ENCODE measurements around the gene DNMT3A.

DNMT3A gene

DNA sequence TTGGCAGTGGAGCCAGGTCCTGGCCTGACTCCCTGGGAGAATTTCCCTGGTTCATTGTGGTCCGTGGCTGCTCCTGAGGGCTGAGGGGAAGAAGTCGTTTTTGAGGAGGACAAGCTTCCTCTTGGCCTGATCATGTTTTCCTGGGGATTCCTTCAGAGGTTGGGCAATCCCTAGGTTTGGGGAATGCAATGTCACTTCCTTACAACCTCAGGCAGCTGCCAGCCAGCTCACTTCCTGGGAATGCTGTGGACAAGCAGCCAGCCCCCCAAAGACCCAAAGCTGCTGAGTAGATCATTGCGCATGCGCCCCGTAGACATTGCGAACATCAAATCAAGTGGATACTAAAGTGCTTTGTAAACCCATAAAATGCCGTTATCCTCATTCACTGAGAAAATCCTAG, 7.7 kb upstream of the DNMT3A start:
- TF ChIP-seq EZH2 (IDR thresholded peaks at IDR 0.05; ENCODE audit: borderline replicate concordance, low read depth, low read length, severe bottlenecking): no peak
- TF ChIP-seq, protein P1, sequence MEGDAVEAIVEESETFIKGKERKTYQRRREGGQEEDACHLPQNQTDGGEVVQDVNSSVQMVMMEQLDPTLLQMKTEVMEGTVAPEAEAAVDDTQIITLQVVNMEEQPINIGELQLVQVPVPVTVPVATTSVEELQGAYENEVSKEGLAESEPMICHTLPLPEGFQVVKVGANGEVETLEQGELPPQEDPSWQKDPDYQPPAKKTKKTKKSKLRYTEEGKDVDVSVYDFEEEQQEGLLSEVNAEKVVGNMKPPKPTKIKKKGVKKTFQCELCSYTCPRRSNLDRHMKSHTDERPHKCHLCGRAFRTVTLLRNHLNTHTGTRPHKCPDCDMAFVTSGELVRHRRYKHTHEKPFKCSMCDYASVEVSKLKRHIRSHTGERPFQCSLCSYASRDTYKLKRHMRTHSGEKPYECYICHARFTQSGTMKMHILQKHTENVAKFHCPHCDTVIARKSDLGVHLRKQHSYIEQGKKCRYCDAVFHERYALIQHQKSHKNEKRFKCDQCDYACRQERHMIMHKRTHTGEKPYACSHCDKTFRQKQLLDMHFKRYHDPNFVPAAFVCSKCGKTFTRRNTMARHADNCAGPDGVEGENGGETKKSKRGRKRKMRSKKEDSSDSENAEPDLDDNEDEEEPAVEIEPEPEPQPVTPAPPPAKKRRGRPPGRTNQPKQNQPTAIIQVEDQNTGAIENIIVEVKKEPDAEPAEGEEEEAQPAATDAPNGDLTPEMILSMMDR (IDR thresholded peaks at IDR 0.05; ENCODE audit: borderline replicate concordance, extremely low read depth, low read length, poor library complexity, severe bottlenecking): no peak
- Histone ChIP-seq H3K4me3 (ENCODE audit: low read depth in 1 of 2, low read length in 2 of 2) (no peak overlapping the region), H3K9me3 (ENCODE audit: insufficient read depth, low read length, severe bottlenecking) (no peaks in the 10 kb centered on the region), H3K4me1 (ENCODE audit: insufficient read depth, low read length) (no peaks in the 10 kb centered on the region), H3K36me3 (ENCODE audit: insufficient read depth, low read length) (no peaks in the 10 kb centered on the region), H3K4me2 (ENCODE audit: insufficient read depth, low read length) (no peak overlapping the region), H3K27me3 (ENCODE audit: insufficient read depth, low read length, poor library complexity) (peaks cover 3% of the 10 kb centered on the region), H2AFZ (ENCODE audit: low read depth, low read length) (no peak overlapping the region), H3K27ac (ENCODE audit: low read length) (no peak overlapping the region), H3K79me2 (ENCODE audit: insufficient read depth, low read length) (no peaks in the 10 kb centered on the region), H4K20me1 (ENCODE audit: insufficient read depth, low read length) (no peaks in the 10 kb centered on the region), H3K9ac (ENCODE audit: low read depth, low read length) (no peak overlapping the region)
- ATAC-seq (ENCODE audit: insufficient read depth, low read depth): no peak
- DNase-seq: no peak

DNA sequence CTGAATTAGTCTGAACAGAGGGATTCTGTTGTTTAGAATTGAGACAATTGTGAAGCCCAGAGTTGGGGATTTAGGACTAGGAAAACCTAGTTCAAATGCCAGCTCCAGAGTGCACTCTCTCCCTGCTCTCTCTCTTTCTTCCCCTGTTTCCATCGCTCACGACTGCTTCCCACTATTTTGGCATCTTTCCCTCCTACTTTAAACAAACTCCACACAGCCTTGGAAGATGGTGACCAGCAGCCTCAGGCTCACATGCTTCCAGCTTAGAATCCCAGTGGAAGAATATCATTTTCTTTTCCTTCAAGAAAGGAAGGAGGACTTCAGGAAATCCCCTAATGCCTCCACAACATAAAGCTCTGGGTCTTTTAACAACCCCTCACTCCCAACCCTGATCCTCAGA, 6.1 kb upstream of the DNMT3A start:
- Histone ChIP-seq H3K9ac (ENCODE audit: low read depth, low read length) (no peak overlapping the region), H3K4me2 (ENCODE audit: insufficient read depth, low read length) (no peak overlapping the region), H3K36me3 (ENCODE audit: insufficient read depth, low read length) (no peaks in the 10 kb centered on the region), H3K4me3 (ENCODE audit: low read depth in 1 of 2, low read length in 2 of 2) (no peak overlapping the region), H2AFZ (ENCODE audit: low read depth, low read length) (no peak overlapping the region), H3K9me3 (ENCODE audit: insufficient read depth, low read length, severe bottlenecking) (no peaks in the 10 kb centered on the region), H4K20me1 (ENCODE audit: insufficient read depth, low read length) (no peaks in the 10 kb centered on the region), H3K27me3 (ENCODE audit: insufficient read depth, low read length, poor library complexity) (peaks cover 3% of the 10 kb centered on the region), H3K27ac (ENCODE audit: low read length) (no peak overlapping the region), H3K4me1 (ENCODE audit: insufficient read depth, low read length) (peaks cover 2% of the 10 kb centered on the region), H3K79me2 (ENCODE audit: insufficient read depth, low read length) (no peaks in the 10 kb centered on the region)
- TF ChIP-seq EZH2 (IDR thresholded peaks at IDR 0.05; ENCODE audit: borderline replicate concordance, low read depth, low read length, severe bottlenecking): no peak
- TF ChIP-seq, protein P1 (IDR thresholded peaks at IDR 0.05; ENCODE audit: borderline replicate concordance, extremely low read depth, low read length, poor library complexity, severe bottlenecking): no peak
- ATAC-seq (ENCODE audit: insufficient read depth, low read depth) (no peak), DNase-seq (no peak)

DNA sequence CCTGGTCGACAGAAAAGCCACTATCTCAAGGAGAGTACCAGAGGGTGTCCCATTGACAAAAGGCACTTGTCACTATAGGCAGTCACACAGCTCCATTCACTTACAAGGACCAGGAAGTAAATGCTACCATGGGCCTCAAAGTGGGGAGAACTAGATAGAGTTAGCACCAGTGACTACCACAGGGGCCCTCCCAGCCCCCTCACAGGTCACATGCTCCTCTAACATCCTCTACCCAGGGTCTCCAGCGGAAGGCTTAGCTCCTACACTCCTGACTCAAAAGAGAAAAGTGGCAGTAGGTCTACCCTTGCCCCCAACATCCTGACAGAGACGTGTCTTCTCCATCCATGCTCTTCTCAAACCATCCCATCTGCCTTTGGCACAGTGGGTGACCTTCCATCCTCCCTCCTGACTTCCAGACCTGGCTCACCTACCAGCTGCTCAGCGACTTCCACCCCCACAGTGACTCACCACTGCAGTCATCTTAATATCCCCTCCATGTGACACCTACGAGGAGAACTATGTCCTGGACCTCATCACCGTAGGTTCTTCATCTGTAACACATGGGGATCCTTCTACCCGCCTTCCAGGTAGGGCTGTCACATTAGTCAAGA, 5.6 kb upstream of the DNMT3A start:
- peaks cover 7% of the 10 kb centered on the region for H3K4me1 ChIP-seq (ENCODE audit: insufficient read depth, low read length)
- H3K36me3 ChIP-seq (ENCODE audit: insufficient read depth, low read length): no peaks in the 10 kb centered on the region
- H3K27me3 ChIP-seq (ENCODE audit: insufficient read depth, low read length, poor library complexity): peaks cover 3% of the 10 kb centered on the region
- no peaks in the 10 kb centered on the region for H3K9me3 ChIP-seq (ENCODE audit: insufficient read depth, low read length, severe bottlenecking)
- H3K9ac ChIP-seq (ENCODE audit: low read depth, low read length): no peak overlapping the region
- no peak overlapping the region for H3K27ac ChIP-seq (ENCODE audit: low read length)
- no peak overlapping the region for H3K4me3 ChIP-seq (ENCODE audit: low read depth in 1 of 2, low read length in 2 of 2)
- H2AFZ ChIP-seq (ENCODE audit: low read depth, low read length): no peak overlapping the region
- no peaks in the 10 kb centered on the region for H3K79me2 ChIP-seq (ENCODE audit: insufficient read depth, low read length)
- TF ChIP-seq, protein P1 (IDR thresholded peaks at IDR 0.05; ENCODE audit: borderline replicate concordance, extremely low read depth, low read length, poor library complexity, severe bottlenecking): no peak
- DNase-seq (no peak), ATAC-seq (ENCODE audit: insufficient read depth, low read depth) (no peak)
- H4K20me1 ChIP-seq (ENCODE audit: insufficient read depth, low read length): no peaks in the 10 kb centered on the region
- H3K4me2 ChIP-seq (ENCODE audit: insufficient read depth, low read length): no peak overlapping the region

All from DND-41 (cell line).